ENCODE measurements around the gene IFNAR1.
"Not testable (repeated sequence)": the region's sequence is repeated elsewhere in the genome, so short reads cannot be mapped to it uniquely, and the experiment has no call there.

IFNAR1 gene

GRCh38 chr21:33308586-33309490 lies 15.9 kb upstream of the IFNAR1 start:
- DNase-seq, result no peak

DNA sequence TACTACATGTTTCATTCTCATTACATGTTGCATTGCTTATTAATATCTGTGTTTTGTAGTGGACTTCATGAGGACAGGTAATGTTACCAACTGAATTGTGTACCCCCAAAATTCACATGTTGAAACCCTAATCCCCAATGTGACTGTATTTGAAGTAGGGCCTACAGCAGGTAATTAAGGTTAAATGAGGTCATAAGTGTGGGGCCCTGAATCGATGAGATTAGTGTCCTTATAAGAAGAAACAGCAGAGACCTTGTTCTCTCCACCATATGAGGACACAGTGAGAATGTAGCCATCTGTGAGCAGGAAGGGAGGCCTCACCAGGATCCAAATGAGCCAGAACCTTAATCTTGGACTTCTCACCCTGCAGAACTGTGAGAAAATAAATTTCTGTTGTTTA lies 15.0 kb upstream of the IFNAR1 start:
- no peak for DNase-seq

DNA sequence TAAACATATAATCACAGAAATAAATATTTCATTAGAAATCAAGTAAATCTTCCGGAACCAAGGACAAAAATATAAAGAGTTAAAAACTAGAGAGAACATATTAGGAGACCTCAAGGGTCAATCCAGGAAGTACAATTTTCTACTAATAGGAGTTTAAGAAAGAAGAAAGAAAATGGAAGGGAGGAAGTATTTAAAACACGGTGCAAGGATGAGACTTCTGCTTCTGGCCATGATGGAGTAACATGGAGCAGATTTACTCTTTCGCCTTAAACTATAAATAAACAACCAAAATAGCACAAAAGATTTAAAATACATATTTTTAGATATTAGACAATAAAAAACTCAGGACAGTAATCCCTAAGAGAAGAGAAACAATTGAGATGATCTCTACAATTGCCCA lies 12.6 kb upstream of the IFNAR1 start:
- DNase-seq, result no peak

- no peak for DNase-seq
Observed at GRCh38 chr21:33313183-33313582, 11.6 kb upstream of the IFNAR1 start.

- no peak for DNase-seq
Observed at GRCh38 chr21:33313611-33314010, 11.2 kb upstream of the IFNAR1 start.

- no peak for DNase-seq
Observed at GRCh38 chr21:33314111-33314510, 10.7 kb upstream of the IFNAR1 start.

GRCh38 chr21:33315946-33316710 lies 8.6 kb upstream of the IFNAR1 start:
- no peak for DNase-seq

GRCh38 chr21:33317145-33317544 lies 7.6 kb upstream of the IFNAR1 start:
- no peak for DNase-seq

- no peak for DNase-seq
Observed at GRCh38 chr21:33317786-33318486, 6.8 kb upstream of the IFNAR1 start.

GRCh38 chr21:33321005-33321404 lies 3.8 kb upstream of the IFNAR1 start:
- not testable (repeated sequence) for DNase-seq

GRCh38 chr21:33323610-33324009 lies 1.2 kb upstream of the IFNAR1 start:
- not testable (repeated sequence) for DNase-seq

GRCh38 chr21:33325222-33326067 lies 675 bp downstream of the IFNAR1 start:
- peak; percentile 68 for DNase-seq

DNA sequence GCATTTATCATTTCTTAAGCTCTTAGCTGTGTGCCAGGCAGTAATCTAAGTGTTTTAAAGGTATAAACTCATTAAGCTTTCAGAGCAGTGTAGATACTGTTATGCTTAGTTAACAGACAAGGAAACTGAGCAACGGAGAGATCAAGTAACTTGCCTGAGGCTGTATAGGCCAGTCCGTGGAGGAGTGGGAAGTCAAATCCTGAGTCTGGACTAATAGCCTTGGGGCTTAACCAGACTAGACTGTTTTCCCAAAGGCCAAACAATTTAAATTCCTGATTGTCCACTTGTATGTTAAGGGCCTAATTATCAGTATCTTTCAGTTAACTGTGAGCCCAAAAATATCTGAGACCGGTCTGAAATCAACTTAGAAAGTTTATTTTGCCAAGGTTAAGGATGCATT lies 2.6 kb downstream of the IFNAR1 start:
- DNase-seq, result no peak

DNA sequence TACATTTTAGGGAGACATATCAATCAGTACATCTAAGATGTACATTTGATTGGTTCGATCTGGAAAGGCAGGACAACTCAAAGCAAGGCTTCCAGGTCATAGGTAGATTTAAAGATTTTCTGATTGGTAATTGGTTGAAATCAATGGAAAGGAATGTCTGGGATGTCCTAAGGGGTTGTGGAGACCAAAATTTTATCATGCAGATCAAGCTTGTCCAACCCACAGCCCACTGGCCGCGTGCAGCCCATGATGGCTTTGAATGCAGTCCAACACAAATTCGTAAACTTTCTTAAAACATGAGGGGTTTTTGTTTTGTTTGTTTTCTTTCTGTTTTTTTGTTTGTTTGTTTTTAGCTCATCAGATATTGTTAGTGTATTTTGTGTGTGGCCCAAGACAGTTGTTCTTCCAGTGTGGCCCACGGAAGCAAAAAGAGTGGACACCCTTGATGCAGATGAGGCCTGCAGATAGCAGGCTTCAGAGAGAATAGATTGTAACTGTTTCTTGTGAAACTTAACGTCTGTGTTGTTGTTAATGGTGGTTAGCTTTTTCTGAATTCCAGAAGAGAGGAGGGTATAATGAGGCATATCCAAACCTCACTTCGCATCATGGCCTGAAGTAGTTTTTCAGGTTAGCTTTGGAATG lies 3.1 kb downstream of the IFNAR1 start:
- no peak for DNase-seq

DNA sequence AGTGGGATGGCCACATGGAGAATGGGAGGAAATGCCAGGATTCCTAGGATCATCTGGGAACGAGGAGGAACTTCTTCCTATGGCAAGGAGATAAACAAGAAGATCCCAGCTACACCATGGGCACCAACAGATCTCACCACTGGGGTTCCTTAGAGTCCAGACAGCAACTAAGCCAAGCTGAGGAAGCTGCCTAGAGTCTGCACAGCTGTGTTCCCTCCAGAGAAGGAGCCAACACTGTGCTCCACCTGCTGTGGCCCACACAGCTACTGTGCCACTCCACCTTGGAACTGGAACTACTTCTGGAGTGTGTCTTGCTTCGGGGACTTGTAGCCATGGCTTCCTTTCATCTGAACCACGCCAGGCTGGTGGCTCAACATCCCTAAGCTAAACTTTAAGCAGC lies 6.0 kb downstream of the IFNAR1 start:
- DNase-seq, result no peak

DNA sequence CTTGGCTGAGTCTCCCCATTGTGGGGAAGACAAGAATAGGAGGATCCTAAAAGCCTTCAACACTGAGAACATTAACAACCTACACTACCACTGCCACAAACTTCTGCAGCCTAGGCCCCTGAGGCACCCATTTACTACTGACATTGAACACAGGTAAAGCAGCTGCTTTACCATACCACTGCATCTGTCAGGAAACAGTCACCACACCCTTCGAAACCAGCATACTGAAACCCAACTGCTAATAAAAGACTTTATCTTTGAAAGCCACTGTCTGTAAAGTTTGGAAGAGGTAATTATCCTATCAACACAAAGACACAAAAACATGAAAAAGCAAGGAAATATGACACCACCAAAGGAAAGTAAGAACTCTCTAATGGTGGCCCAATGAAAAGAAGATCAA lies 7.4 kb downstream of the IFNAR1 start:
- DNase-seq, result no peak

DNA sequence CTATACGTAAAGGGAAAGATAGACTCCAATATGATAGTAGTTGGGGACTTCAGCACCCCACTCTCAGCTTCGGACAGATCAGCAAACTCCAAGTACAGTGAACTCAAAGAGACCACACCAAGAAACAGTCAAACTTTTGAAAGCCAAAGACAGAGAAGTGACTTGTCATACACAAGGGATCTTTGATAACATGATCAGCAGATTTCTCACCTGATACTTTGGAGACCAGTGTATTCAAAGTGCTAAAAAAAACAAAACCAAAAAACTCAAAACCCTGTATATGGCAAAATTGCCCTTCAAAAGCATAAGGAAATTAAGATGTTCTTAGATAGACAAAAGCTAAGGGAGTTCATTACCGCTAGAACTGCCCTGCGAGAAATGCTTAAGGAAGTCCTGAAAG lies 9.4 kb downstream of the IFNAR1 start:
- no peak for DNase-seq

DNA sequence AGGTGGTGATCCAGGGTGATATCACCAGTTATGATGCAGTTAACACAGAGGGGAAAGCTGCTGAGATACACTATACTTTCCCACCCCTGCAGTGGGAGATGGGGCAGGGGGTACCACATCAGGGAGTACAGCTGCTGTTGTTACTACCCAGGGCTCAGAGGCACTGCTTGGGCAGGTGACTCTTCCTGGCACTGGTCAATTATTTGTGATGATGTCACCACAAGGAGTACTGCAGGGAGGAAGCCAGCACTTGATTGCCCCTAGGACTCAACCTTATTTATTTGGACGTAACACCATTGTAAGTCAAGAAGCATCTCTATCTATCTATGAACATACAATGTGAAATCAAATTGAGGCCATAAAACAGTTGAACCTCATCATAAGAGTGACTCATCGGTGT lies 10.1 kb downstream of the IFNAR1 start:
- DNase-seq, result no peak

GRCh38 chr21:33339135-33339534 lies 14.4 kb downstream of the IFNAR1 start:
- no peak for DNase-seq

DNA sequence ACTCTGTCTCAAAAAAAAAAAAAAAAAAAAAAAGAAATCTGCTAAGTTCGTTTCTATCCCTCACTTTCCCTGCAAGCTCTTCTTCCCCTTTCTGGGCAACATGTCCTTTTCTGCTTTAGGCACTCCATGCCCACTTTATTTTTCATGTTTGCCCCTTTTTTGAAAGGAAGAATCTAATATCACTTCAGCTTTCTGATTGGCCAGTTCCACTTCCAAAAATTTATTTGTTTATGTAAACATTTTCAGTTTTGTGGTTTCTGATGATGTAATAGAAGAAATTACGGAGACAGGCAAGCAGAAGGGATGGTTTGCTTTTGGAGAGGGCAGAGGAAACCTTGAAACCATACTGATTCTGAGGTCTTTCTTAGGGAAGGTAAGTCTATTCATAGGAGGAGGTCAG lies 15.1 kb downstream of the IFNAR1 start:
- DNase-seq, result no peak

DNA sequence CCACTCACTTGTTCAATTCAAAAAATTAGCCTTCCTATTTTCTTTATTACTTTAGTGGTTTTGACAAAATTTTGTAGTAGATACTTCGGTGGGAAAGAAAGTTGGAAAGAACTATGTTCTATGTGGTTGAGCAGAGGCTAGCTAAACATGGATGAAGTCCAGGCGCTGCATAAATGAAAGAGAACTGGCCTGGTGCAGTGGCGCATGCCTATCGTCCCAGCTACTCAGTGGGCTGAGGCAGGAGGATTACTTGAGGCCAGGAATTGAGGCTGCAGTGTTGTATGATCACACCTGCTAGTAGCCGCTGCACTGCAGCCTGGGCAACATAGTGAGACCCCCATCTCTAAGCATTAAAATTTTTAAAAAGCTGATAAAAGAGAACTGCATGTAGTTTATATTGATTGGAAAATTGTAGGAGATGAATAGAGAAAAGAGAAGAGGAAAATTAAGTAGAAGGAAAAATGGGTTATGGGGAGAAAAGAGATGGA lies 21.0 kb downstream of the IFNAR1 start:
- DNase-seq, result no peak

- DNase-seq, result no peak
Observed at GRCh38 chr21:33348706-33349105, 23.9 kb downstream of the IFNAR1 start.
